ENCODE results near the gene CFAP410.

Gene CFAP410

GRCh38 chr21:44375761-44376241 lies 36.6 kb upstream of the CFAP410 start:
- DNase-seq (ENCODE audit: low spot score): no peak

GRCh38 chr21:44375281-44375651 lies 36.1 kb upstream of the CFAP410 start:
- DNase-seq (ENCODE audit: low spot score): no peak
- TF ChIP-seq CTCF (IDR thresholded peaks at IDR 0.05; ENCODE audit: extremely low read depth, missing control alignments): no peak

More at GRCh38 chr21:44375761-44376241, 36.6 kb upstream of the CFAP410 start:
- no peak for TF ChIP-seq CTCF (IDR thresholded peaks at IDR 0.05; ENCODE audit: extremely low read depth, missing control alignments)

- DNase-seq (ENCODE audit: low spot score): no peak
- no peak for TF ChIP-seq CTCF (IDR thresholded peaks at IDR 0.05; ENCODE audit: extremely low read depth, missing control alignments)
Measured at GRCh38 chr21:44374601-44375280, 35.6 kb upstream of the CFAP410 start.

- DNase-seq (ENCODE audit: low spot score): no peak
- TF ChIP-seq CTCF (IDR thresholded peaks at IDR 0.05; ENCODE audit: extremely low read depth, missing control alignments): no peak
Measured at GRCh38 chr21:44372616-44373015, 33.4 kb upstream of the CFAP410 start.

- no peak for DNase-seq (ENCODE audit: low spot score)
- no peak for TF ChIP-seq CTCF (IDR thresholded peaks at IDR 0.05; ENCODE audit: extremely low read depth, missing control alignments)
Measured at GRCh38 chr21:44371596-44371995, 32.4 kb upstream of the CFAP410 start.

GRCh38 chr21:44370786-44371410 lies 31.7 kb upstream of the CFAP410 start:
- no peak for DNase-seq (ENCODE audit: low spot score)

More at GRCh38 chr21:44370786-44371410, 31.7 kb upstream of the CFAP410 start:
- TF ChIP-seq CTCF (IDR thresholded peaks at IDR 0.05; ENCODE audit: extremely low read depth, missing control alignments): no peak
